ENCODE measurements around the gene SAT2. TPM values are rescaled to one million over a fixed set of nuclear protein-coding genes. Genes with fewer than 3 reads are reported as not detected.
A peak's percentile ranks its signal among the peaks of the same experiment; 100 is the strongest.

SAT2 gene
- total RNA-seq, 1 experiment from 2014 or later, result 54.9 TPM

GRCh38 chr17:7656958-7657609, 29.5 kb upstream of the SAT2 start:
- TF ChIP-seq, protein P1, sequence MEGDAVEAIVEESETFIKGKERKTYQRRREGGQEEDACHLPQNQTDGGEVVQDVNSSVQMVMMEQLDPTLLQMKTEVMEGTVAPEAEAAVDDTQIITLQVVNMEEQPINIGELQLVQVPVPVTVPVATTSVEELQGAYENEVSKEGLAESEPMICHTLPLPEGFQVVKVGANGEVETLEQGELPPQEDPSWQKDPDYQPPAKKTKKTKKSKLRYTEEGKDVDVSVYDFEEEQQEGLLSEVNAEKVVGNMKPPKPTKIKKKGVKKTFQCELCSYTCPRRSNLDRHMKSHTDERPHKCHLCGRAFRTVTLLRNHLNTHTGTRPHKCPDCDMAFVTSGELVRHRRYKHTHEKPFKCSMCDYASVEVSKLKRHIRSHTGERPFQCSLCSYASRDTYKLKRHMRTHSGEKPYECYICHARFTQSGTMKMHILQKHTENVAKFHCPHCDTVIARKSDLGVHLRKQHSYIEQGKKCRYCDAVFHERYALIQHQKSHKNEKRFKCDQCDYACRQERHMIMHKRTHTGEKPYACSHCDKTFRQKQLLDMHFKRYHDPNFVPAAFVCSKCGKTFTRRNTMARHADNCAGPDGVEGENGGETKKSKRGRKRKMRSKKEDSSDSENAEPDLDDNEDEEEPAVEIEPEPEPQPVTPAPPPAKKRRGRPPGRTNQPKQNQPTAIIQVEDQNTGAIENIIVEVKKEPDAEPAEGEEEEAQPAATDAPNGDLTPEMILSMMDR (IDR thresholded peaks at IDR 0.05 in 2 of 3, conservative IDR thresholded peaks at IDR 0.05 in 1 of 3; ENCODE audit: borderline replicate concordance in 1 of 3, insufficient read depth in 1 of 3, low read depth in 2 of 3, low read length in 2 of 3), result 0 out of 6 replicates have a peak, but pooled peaks of 1 of the 3 experiments have one; percentile 7
- no peak for TF ChIP-seq SIN3A (IDR thresholded peaks at IDR 0.05; ENCODE audit: low read depth)

DNA sequence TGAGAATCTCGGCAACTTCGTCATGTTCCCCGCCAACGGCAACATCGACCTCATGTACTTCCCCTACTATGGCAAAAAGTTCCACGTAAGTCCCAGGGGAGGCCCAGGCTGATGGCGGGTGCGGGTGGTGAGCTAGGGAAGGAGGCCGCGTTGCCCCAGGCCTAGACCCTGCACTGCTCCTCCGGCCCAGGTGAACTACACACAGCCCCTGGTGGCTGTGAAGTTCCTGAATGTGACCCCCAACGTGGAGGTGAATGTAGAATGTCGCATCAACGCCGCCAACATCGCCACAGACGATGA, 27.9 kb upstream of the SAT2 start:
- DNase-seq (ENCODE audit: low read depth, low spot score) (no peak), ATAC-seq (no peak)
- intact Hi-C loops (cut with micrococcal nuclease), result no loop called here
- no peaks in the 10 kb centered on the region for H3K79me2 ChIP-seq (ENCODE audit: insufficient read depth, low read length)
- no peaks in the 10 kb centered on the region for H3K9me2 ChIP-seq (ENCODE audit: insufficient read depth)
- H3K9ac ChIP-seq (ENCODE audit: low read length), result no peak overlapping the region
- TF ChIP-seq, protein P2, sequence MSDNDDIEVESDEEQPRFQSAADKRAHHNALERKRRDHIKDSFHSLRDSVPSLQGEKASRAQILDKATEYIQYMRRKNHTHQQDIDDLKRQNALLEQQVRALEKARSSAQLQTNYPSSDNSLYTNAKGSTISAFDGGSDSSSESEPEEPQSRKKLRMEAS (IDR thresholded peaks at IDR 0.05), result no peak
- TF ChIP-seq, protein P3, sequence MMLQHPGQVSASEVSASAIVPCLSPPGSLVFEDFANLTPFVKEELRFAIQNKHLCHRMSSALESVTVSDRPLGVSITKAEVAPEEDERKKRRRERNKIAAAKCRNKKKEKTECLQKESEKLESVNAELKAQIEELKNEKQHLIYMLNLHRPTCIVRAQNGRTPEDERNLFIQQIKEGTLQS (IDR thresholded peaks at IDR 0.05), result no peak
- TF ChIP-seq CEBPB (IDR thresholded peaks at IDR 0.05; ENCODE audit: low read depth) (no peak), POLR2A (IDR thresholded peaks at IDR 0.05; ENCODE audit: borderline replicate concordance, extremely low read depth, insufficient read depth, insufficient read length) (no peak), REST (IDR thresholded peaks at IDR 0.05; ENCODE audit: low read depth) (no peak), EZH2 (IDR thresholded peaks at IDR 0.05) (no peak), TCF7L2 (IDR thresholded peaks at IDR 0.05; ENCODE audit: borderline replicate concordance, extremely low read depth, insufficient read depth, insufficient read length) (no peak), EGR1 (IDR thresholded peaks at IDR 0.05; ENCODE audit: low read depth) (no peak), SIN3A (IDR thresholded peaks at IDR 0.05; ENCODE audit: low read depth) (no peak)
- no peaks in the 10 kb centered on the region for H3K9me3 ChIP-seq (ENCODE audit: control insufficient read depth in 1 of 2, insufficient read depth in 1 of 2, low read depth in 1 of 2, low read length in 2 of 2)
- BruUV-seq (replicated peaks), result no TSS peak
- RAD21 ChIA-PET (ENCODE audit: low non-redundant PET in 1 of 2, low total read pairs in 2 of 2, uncharacterized antibody in 2 of 2, unreplicated experiment in 2 of 2), result no interaction called here
- no peak overlapping the region for H3K27ac ChIP-seq (ENCODE audit: low read depth, low read length)
- peaks cover 7% of the 10 kb centered on the region in 2 experiments; a peak in 3 of 4 replicates for H3K4me1 ChIP-seq (ENCODE audit: control insufficient read depth in 1 of 2, insufficient read depth in 2 of 2, low read length in 2 of 2)
- H3K27me3 ChIP-seq (ENCODE audit: insufficient read depth, low read length), result no peaks in the 10 kb centered on the region; the same call in 1 of the 2 replicates
- no peak overlapping the region for H3K4me3 ChIP-seq (replicated peaks in 1 of 2; ENCODE audit: low read depth in 1 of 2, low read length in 2 of 2)
- no peaks in the 10 kb centered on the region for H3K36me3 ChIP-seq (ENCODE audit: control insufficient read depth in 1 of 2, insufficient read depth in 2 of 2, low read length in 2 of 2)
- POLR2A ChIA-PET, result interaction anchor here (0.5 to 0.6 kb wide), 2 partner anchors 25 to 252 kb away, joined by 3 to 6 read pairs; partner anchors contain the start of gene TMEM256
- CTCF ChIA-PET, result no interaction called here
- H4K20me1 ChIP-seq (ENCODE audit: insufficient read depth), result no peaks in the 10 kb centered on the region
- H3K4me2 ChIP-seq (ENCODE audit: low read length), result no peak overlapping the region
- H2AFZ ChIP-seq (ENCODE audit: low read depth, low read length, poor library complexity, severe bottlenecking), result no peak overlapping the region

More at GRCh38 chr17:7656958-7657609, 29.5 kb upstream of the SAT2 start:
- Histone ChIP-seq H3K4me3 (replicated peaks in 1 of 2; ENCODE audit: low read depth in 1 of 2, low read length in 2 of 2) (no peak overlapping the region), H3K9me3 (ENCODE audit: control insufficient read depth in 1 of 2, insufficient read depth in 1 of 2, low read depth in 1 of 2, low read length in 2 of 2) (no peaks in the 10 kb centered on the region), H3K4me1 (ENCODE audit: control insufficient read depth in 1 of 2, insufficient read depth in 2 of 2, low read length in 2 of 2) (peaks cover 7% of the 10 kb centered on the region in 2 experiments; a peak in 3 of 4 replicates), H3K9ac (ENCODE audit: low read length) (no peak overlapping the region), H3K27me3 (ENCODE audit: insufficient read depth, low read length) (no peaks in the 10 kb centered on the region; the same call in 1 of the 2 replicates), H3K36me3 (ENCODE audit: control insufficient read depth in 1 of 2, insufficient read depth in 2 of 2, low read length in 2 of 2) (no peaks in the 10 kb centered on the region), H2AFZ (ENCODE audit: low read depth, low read length, poor library complexity, severe bottlenecking) (peak overlapping the region; percentile 35), H3K27ac (ENCODE audit: low read depth, low read length) (no peak overlapping the region), H3K9me2 (ENCODE audit: insufficient read depth) (no peaks in the 10 kb centered on the region), H4K20me1 (ENCODE audit: insufficient read depth) (no peaks in the 10 kb centered on the region), H3K79me2 (ENCODE audit: insufficient read depth, low read length) (no peaks in the 10 kb centered on the region), H3K4me2 (ENCODE audit: low read length) (peak overlapping the region; percentile 23; the same call in 1 of the 2 replicates)
- POLR2A ChIA-PET, result interaction anchor here (1.1 to 1.6 kb wide), 3 partner anchors 28 to 30 kb away, joined by 3 to 5 read pairs (median 5); partner anchors contain the start of genes SAT2 and TP53
- intact Hi-C loops (cut with micrococcal nuclease), result no loop called here
- DNase-seq (ENCODE audit: low read depth, low spot score) (no peak), ATAC-seq (peak; percentile 50; the same call in 1 of the 2 replicates)
- BruUV-seq (replicated peaks), result no TSS peak
- RAD21 ChIA-PET (ENCODE audit: low non-redundant PET in 1 of 2, low total read pairs in 2 of 2, uncharacterized antibody in 2 of 2, unreplicated experiment in 2 of 2), result no interaction called here
- CTCF ChIA-PET, result interaction anchor here (1.3 kb wide), 1 partner anchor 25 kb away, joined by 4 read pairs; no protein-coding TSS in a partner anchor

Measured in HCT116 (cell line).